Measurements from ENCODE around the gene MRFAP1L1. TPM values are rescaled to one million over a fixed set of nuclear protein-coding genes. Genes with fewer than 3 reads are reported as not detected.
A peak's percentile ranks its signal among the peaks of the same experiment; 100 is the strongest.

MRFAP1L1 gene
- total and polyA plus RNA-seq, 2 donors from 2014 or later, result 57.1 to 69.1 TPM

- H3K27me3 ChIP-seq (ENCODE audit: control insufficient read depth, insufficient read depth, low read length), result no peaks in the 10 kb centered on the region
- FAIRE-seq (no peak), DNase-seq (no peak)
- no peak overlapping the region for H3K27ac ChIP-seq (ENCODE audit: low read depth in 2 of 2, low read length in 2 of 2)
- peaks cover 0 to 12% (median 6%) of the 10 kb centered on the region in 3 donors for H3K4me1 ChIP-seq (ENCODE audit: control insufficient read depth in 2 of 3, insufficient read depth in 2 of 3, low read depth in 1 of 3, low read length in 3 of 3)
- intact Hi-C loops (cut with DNase I), result no loop called here
- TF ChIP-seq, protein P1, sequence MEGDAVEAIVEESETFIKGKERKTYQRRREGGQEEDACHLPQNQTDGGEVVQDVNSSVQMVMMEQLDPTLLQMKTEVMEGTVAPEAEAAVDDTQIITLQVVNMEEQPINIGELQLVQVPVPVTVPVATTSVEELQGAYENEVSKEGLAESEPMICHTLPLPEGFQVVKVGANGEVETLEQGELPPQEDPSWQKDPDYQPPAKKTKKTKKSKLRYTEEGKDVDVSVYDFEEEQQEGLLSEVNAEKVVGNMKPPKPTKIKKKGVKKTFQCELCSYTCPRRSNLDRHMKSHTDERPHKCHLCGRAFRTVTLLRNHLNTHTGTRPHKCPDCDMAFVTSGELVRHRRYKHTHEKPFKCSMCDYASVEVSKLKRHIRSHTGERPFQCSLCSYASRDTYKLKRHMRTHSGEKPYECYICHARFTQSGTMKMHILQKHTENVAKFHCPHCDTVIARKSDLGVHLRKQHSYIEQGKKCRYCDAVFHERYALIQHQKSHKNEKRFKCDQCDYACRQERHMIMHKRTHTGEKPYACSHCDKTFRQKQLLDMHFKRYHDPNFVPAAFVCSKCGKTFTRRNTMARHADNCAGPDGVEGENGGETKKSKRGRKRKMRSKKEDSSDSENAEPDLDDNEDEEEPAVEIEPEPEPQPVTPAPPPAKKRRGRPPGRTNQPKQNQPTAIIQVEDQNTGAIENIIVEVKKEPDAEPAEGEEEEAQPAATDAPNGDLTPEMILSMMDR (IDR thresholded peaks at IDR 0.05; ENCODE audit: borderline replicate concordance, extremely low read depth, insufficient read depth), result no peak
- H3K36me3 ChIP-seq (ENCODE audit: control insufficient read depth in 2 of 3, insufficient read depth in 3 of 3, low read length in 3 of 3), result no peaks in the 10 kb centered on the region
- peaks cover 0 to 4% (median 0%) of the 10 kb centered on the region in 3 donors for H3K9me3 ChIP-seq (ENCODE audit: control insufficient read depth in 2 of 3, insufficient read depth in 1 of 3, low read length in 3 of 3)
- H3K9ac ChIP-seq (ENCODE audit: low read length in 3 of 3), result no peak overlapping the region
- H3K4me3 ChIP-seq (ENCODE audit: low read length in 3 of 3), result no peak overlapping the region
Observed at GRCh38 chr4:6680372-6681034, 29.2 kb downstream of the MRFAP1L1 start.

DNA sequence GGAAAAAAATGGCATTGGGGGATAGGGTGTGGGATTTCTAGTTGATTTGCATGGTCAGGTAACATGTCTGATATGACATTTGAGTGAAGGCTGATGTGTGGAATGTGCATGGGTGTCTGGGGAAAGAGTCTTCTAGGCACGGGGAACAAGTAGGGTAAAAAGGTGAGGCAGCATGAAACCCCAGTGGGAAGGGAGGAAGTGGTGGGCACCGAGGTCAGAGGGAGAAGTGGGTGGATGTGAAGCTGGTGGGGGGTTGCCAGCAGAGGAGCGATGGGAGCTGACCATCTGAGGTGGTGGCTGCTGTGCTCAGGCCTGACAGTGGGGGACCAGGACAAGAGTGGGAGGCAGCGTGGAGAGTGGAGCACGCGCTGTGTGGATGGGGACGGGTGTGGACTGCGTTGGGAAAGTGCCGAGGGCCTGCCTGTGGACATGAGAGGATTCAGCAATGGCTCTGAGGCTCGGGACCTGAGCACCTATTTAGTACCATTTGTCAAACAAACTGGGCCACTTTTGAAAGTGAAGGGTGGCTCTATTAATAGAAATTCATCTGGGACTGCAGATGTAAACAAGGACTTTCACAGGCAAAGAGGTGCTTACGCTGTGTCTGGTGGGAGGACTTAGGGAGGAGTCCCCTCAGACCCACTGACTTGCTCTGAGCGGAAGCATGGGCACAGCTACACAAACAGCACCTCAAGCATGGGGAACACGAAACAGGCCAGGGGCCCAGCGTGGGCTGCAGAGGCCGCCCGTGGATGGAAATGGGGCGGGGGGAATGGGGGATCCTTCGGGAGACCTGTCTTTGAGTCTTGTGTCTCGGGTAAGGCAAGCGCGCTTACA, 32.7 kb downstream of the MRFAP1L1 start:
- no peak for FAIRE-seq
- Histone ChIP-seq H3K4me1 (ENCODE audit: control insufficient read depth in 2 of 3, insufficient read depth in 2 of 3, low read depth in 1 of 3, low read length in 3 of 3) (peaks cover 6 to 23% (median 14%) of the 10 kb centered on the region in 3 donors), H3K4me3 (ENCODE audit: low read length in 3 of 3) (no peak overlapping the region), H3K9ac (ENCODE audit: low read length in 3 of 3) (no peak overlapping the region), H3K27ac (ENCODE audit: low read depth in 2 of 2, low read length in 2 of 2) (no peak overlapping the region), H3K36me3 (ENCODE audit: control insufficient read depth in 2 of 3, insufficient read depth in 3 of 3, low read length in 3 of 3) (no peaks in the 10 kb centered on the region), H3K27me3 (ENCODE audit: control insufficient read depth, insufficient read depth, low read length) (no peaks in the 10 kb centered on the region), H3K9me3 (ENCODE audit: control insufficient read depth in 2 of 3, insufficient read depth in 1 of 3, low read length in 3 of 3) (peaks cover 0 to 4% (median 0%) of the 10 kb centered on the region in 3 donors)
- no peak for DNase-seq
- intact Hi-C loops (cut with DNase I), result no loop called here
- TF ChIP-seq, protein P1 (IDR thresholded peaks at IDR 0.05; ENCODE audit: borderline replicate concordance, extremely low read depth, insufficient read depth), result no peak

DNA sequence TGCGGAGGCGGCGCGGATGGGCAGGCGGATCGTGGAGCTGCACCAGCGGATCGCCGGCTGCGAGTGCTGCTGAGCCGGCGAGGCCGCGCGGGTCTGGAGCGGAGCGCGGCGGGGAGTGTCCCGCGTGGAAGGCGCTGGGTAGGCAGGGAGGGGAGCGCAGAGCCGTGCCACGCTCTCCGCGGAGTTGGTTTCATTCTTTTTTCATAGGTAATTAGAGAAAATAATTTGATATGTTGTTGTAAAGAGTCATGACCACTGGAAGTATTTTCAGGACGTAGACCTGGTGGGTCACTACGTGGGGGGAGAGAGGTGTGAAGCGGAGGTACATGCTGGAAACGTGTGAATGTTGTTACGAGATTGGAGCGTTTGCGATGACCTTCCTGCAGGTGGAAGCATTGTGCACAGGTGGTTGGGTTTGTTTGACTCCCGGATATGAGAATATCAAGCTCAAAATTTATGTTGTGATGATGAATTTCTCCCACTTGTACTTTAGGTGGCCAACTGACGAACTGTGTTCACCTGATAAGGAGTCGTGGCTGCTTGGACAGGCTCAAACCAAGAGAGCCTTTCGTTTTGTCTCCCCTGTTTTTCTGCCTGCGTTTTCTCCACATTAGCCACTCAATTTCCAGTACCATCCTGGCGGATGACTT, 35.0 kb downstream of the MRFAP1L1 start:
- Histone ChIP-seq H3K36me3 (ENCODE audit: control insufficient read depth in 2 of 3, insufficient read depth in 3 of 3, low read length in 3 of 3) (peaks cover 0 to 2% (median 0%) of the 10 kb centered on the region in 3 donors), H3K27ac (ENCODE audit: low read depth in 2 of 2, low read length in 2 of 2) (peak overlapping the region in 1 of 2 donors; percentile 82), H3K9me3 (ENCODE audit: control insufficient read depth in 2 of 3, insufficient read depth in 1 of 3, low read length in 3 of 3) (no peaks in the 10 kb centered on the region), H3K9ac (ENCODE audit: low read length in 3 of 3) (peak overlapping the region; percentile 49 to 71 (median 59)), H3K27me3 (ENCODE audit: control insufficient read depth, insufficient read depth, low read length) (no peaks in the 10 kb centered on the region), H3K4me1 (ENCODE audit: control insufficient read depth in 2 of 3, insufficient read depth in 2 of 3, low read depth in 1 of 3, low read length in 3 of 3) (peaks cover 6 to 23% (median 14%) of the 10 kb centered on the region in 3 donors), H3K4me3 (ENCODE audit: low read length in 3 of 3) (peak overlapping the region; percentile 68 to 85 (median 82))
- TF ChIP-seq, protein P1 (IDR thresholded peaks at IDR 0.05; ENCODE audit: borderline replicate concordance, extremely low read depth, insufficient read depth), result no peak
- DNase-seq (peak in 3 of 5 donors; percentile 66 to 72 (median 69)), FAIRE-seq (no peak)
- intact Hi-C loops (cut with DNase I), result no loop called here

Measured in kidney (tissue), 14 donors.